Suprapubic skin (tissue), 4 donors: Measurements from ENCODE around the gene KDM5B.

Experiments
- EP300 ChIP-seq: sonication (generic); formaldehyde crosslinking; IDR thresholded peaks from one replicate; pipeline ENCODE4 v1.6.1; 2017; ENCODE audit warnings: antibody characterized with exemption
- POLR2A ChIP-seq, 2 donors: fragments of 450-650 bp; IDR thresholded peaks; one replicate each; pipeline ENCODE4 v1.6.1; 2017; ENCODE audit warnings: antibody characterized with exemption in 2 of 2, mild to moderate bottlenecking in 2 of 2, moderate library complexity in 2 of 2
- POLR2AphosphoS5 ChIP-seq, 3 donors: sonication (generic); formaldehyde crosslinking; IDR thresholded peaks; one replicate each; pipeline ENCODE4 v1.6.1; 2017; ENCODE audit warnings: antibody characterized with exemption in 3 of 3
- TF ChIP-seq, protein P1 (sequence below), 2 donors: fragments of 200-600 bp in 1 of 2; fragments of 450-650 bp in 1 of 2; sonication (generic) in 1 of 2; IDR thresholded peaks; one replicate each; pipeline ENCODE4 v1.5.1; 2016 to 2019; ENCODE audit warnings: antibody characterized with exemption in 2 of 2, mild to moderate bottlenecking in 1 of 2, moderate library complexity in 1 of 2

DNA sequence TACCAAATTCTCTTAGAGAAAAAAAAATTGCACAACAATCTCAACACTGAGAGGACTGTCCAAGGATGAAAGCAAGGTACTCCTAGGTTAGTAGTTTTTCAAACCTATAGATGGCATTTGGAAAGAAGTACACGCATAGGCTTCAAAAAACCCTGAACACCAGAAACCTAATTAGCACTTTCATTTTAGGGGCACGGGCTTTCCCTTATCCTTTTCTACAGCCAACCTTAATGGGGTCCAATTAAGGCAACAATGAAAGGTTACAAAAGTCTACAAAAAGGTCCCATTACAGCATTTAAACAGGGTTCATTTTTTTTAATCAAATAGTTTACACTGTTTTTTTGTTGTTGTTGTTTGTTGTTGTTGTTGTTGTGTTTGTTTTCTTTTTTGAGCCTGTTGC lies 6.2 kb downstream of the KDM5B start:
- TF ChIP-seq, protein P1, sequence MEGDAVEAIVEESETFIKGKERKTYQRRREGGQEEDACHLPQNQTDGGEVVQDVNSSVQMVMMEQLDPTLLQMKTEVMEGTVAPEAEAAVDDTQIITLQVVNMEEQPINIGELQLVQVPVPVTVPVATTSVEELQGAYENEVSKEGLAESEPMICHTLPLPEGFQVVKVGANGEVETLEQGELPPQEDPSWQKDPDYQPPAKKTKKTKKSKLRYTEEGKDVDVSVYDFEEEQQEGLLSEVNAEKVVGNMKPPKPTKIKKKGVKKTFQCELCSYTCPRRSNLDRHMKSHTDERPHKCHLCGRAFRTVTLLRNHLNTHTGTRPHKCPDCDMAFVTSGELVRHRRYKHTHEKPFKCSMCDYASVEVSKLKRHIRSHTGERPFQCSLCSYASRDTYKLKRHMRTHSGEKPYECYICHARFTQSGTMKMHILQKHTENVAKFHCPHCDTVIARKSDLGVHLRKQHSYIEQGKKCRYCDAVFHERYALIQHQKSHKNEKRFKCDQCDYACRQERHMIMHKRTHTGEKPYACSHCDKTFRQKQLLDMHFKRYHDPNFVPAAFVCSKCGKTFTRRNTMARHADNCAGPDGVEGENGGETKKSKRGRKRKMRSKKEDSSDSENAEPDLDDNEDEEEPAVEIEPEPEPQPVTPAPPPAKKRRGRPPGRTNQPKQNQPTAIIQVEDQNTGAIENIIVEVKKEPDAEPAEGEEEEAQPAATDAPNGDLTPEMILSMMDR (IDR thresholded peaks at IDR 0.05) = no peak
- TF ChIP-seq EP300 = no peak
- TF ChIP-seq POLR2A (IDR thresholded peaks at IDR 0.05) = no peak
- no peak for TF ChIP-seq POLR2AphosphoS5 (IDR thresholded peaks at IDR 0.05)
